Measurements from ENCODE around the gene IGFALS.
"Not testable (repeated sequence)": the region's sequence is repeated elsewhere in the genome, so short reads cannot be mapped to it uniquely, and the experiment has no call there.

The IGFALS gene

GRCh38 chr16:1808691-1809090 lies 15.2 kb upstream of the IGFALS start:
- no peak for TF ChIP-seq CTCF (conservative IDR thresholded peaks at IDR 0.05)

DNA sequence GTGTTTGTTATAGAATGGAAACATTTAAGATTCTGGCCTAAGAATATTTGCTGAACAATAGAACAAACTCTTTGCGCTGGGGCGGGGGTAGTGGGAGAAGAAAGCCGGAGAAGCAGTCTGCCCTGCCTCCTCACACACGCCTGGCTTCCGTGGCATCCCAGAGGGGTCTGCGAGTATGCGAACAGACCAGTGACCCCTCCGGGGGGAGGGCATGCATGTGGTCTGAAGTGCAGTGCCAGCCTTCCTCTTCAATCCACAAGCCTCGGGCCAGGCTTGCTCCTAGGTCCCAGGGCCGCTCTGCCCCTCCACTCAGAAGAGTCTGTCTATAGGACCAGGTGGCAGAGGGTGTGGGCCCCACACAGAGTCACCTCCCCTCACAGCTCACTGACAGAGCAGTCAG lies 14.1 kb upstream of the IGFALS start:
- no peak for TF ChIP-seq CTCF (conservative IDR thresholded peaks at IDR 0.05)
- no peak overlapping the region for H3K27ac ChIP-seq

More at GRCh38 chr16:1808691-1809090, 15.2 kb upstream of the IGFALS start:
- H3K27ac ChIP-seq: no peak overlapping the region

DNA sequence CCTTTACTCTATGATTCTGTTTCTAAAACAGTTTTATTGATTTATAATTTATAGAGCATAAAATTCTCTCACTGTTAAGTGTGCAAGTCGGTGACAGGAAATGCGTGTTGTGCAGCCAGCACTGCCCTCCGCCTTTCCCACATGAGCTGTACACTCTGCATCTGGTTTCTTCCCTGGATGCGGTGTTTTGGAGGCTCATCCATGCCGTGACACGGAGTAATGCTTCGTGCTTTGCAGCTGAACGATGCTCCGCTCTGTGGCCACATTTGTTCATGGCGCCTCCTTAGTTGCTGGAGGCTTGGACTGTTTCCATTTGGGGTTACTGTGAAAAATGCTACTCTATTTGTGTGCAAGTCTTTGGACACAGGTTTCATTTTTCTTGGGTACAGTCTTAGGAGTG lies 7.2 kb upstream of the IGFALS start:
- H3K27ac ChIP-seq: peak overlapping the region; percentile 20; the same call in 1 of the 2 replicates
- TF ChIP-seq CTCF (conservative IDR thresholded peaks at IDR 0.05): no peak

DNA sequence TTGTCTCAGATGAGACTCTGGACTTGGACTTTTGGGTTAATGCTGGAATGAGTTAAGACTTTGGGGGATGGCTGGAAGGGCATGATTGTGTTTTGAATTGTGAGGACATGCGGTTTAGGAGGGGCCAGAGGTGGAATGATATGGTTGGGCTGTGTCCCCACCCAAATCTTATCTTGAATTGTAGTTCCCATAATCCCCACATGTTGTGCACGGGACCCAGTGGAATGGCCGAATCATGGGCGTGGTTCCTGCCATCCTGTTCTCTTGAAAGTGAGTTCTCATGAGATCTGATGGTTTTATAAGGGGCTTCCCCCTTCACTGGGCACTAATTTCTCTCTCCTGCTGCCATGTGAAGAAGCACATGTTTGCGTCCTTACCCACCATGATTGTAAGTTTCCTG lies 5.8 kb upstream of the IGFALS start:
- H3K27ac ChIP-seq: not testable (repeated sequence)

DNA sequence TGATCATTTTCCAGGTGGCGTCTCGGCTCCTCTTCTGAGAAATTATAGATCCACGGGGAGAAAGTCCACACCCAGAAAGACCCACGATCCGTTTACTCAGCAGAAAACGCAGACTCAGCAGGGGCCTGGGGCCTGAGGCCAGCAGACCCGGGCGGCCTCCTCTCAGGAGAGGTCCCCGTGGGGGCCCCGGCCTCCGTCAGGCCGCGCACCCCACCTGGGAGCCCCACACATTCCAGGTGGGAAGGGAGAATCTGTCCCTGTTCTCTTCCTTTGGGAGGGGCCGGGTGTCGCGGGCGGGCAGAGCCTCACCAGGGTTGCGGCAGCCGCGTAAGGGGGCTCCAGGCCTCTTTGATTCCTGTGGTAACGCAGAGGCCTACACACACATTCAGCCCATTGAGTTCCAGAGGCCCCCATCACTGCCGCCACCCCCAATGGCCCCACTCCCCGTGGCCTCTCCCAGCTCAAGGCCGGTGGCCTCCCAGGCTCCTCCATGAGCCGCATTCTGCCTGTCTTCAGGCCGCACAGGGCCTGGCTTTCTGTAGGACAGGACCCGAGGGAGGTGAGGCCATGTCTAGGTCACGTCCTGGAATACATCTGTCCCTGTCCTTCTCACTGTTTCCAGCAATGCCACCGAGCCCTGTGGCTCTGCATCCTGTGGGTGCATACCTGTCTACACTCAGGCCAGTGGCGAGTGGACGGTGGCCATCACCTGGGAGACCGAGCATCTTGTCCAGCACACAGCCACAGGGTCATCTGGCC lies 1.6 kb upstream of the IGFALS start:
- no peak for TF ChIP-seq CTCF (conservative IDR thresholded peaks at IDR 0.05)
- no peak overlapping the region for H3K27ac ChIP-seq

- no peak overlapping the region for H3K27ac ChIP-seq
- no peak for TF ChIP-seq CTCF (conservative IDR thresholded peaks at IDR 0.05)
Measured at GRCh38 chr16:1794221-1794871, 841 bp upstream of the IGFALS start.

DNA sequence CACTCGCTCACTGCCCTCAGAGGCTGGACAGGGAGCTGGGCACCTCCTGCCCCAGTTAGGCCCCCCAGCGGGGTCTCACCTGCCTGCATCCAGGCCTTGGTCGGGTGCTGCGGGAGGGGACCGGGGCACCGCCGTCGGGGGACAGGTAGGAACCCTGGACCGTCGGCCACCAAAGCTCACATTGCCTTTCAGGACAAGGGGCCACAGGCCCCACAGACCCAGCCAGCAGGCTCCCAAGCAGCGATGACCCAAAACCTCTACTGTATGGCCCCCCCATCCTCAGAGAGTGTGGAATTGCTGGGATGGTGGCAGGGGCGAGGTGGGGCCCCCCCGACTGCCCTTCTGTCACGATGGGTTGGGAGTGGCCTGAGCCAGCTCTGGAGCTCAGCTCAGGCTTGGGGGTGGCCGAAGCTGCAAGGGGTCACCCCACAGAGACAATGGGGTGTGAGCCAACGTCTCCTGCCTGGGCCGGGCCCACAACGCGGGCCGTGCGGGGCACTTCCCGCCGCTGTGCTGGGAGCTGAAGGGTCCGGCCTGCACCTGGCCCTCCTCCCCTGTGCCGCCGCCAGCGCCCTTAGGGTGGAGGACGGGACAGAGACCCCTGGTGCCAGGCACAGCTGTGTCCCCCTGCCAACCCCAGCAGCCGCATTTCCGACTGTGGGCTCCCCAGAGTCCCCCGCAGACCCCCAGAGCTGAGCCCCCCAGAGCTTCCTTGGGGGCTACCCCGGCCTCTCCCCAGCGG lies 498 bp downstream of the IGFALS start:
- no peak for TF ChIP-seq CTCF (conservative IDR thresholded peaks at IDR 0.05)
- H3K27ac ChIP-seq: no peak overlapping the region
